Measurements from ENCODE around the gene RYR1. TPM values are rescaled to one million over a fixed set of nuclear protein-coding genes. Genes with fewer than 3 reads are reported as not detected.

RYR1 gene
- total and polyA plus RNA-seq, 2 of the 8 experiments (the other 6 are each of a cell fraction or from before 2014, with no cell fraction given): 5.8 to 11.8 TPM

- H3K79me1 ChIP-seq (ENCODE audit: low read depth, low read length): no peaks in the 10 kb centered on the region
- no peak overlapping the region for H3K23ac ChIP-seq (ENCODE audit: insufficient read length)
- no peaks in the 10 kb centered on the region for H3K27me3 ChIP-seq (replicated peaks in 1 of 4; ENCODE audit: control insufficient read depth in 3 of 4, extremely low read depth in 1 of 4, insufficient read depth in 3 of 4, low read length in 3 of 4)
- TF ChIP-seq NANOG (IDR thresholded peaks at IDR 0.05; ENCODE audit: insufficient read depth, low read depth, low read length, poor library complexity, severe bottlenecking): no peak
- no peak for TF ChIP-seq TAF7 (optimal IDR thresholded peaks at IDR 0.05; ENCODE audit: borderline replicate concordance, low read depth, low read length)
- no peak for TF ChIP-seq JUND (IDR thresholded peaks at IDR 0.05; ENCODE audit: low read length)
- TF ChIP-seq POLR2A (IDR thresholded peaks at IDR 0.05; ENCODE audit: control extremely low read depth in 1 of 2, low read depth in 2 of 2, low read length in 2 of 2): no peak
- H2BK120ac ChIP-seq (replicated peaks; ENCODE audit: low read depth, low read length): no peak overlapping the region
- no peak overlapping the region for H3K56ac ChIP-seq (replicated peaks; ENCODE audit: insufficient read length, low read depth, low read length)
- FAIRE-seq: no peak
- no peak overlapping the region for H3K4me2 ChIP-seq (ENCODE audit: insufficient read depth in 1 of 2, low read depth in 2 of 2, low read length in 2 of 2)
- no peak overlapping the region for H2BK20ac ChIP-seq (ENCODE audit: low read length)
- no peaks in the 10 kb centered on the region for H3K9me3 ChIP-seq (ENCODE audit: insufficient read depth in 2 of 2, low read depth in 1 of 2, low read length in 1 of 2)
- no peak overlapping the region for H2BK5ac ChIP-seq (ENCODE audit: low read depth, low read length)
- no peak overlapping the region for H3K4ac ChIP-seq (replicated peaks; ENCODE audit: insufficient read length, low read depth, low read length)
- H3K79me2 ChIP-seq (ENCODE audit: control insufficient read depth in 1 of 2, insufficient read depth in 2 of 2, low read length in 2 of 2): no peaks in the 10 kb centered on the region
- no peak overlapping the region for H4K91ac ChIP-seq (replicated peaks; ENCODE audit: insufficient read length, low read length)
- no peak for DNase-seq (ENCODE audit: low read depth in 1 of 2, low spot score in 2 of 2)
- no peak overlapping the region for H2BK15ac ChIP-seq (ENCODE audit: low read length)
- H2AK5ac ChIP-seq (ENCODE audit: low read depth, low read length): no peak overlapping the region
- H2AFZ ChIP-seq (ENCODE audit: low read length): no peak overlapping the region
- no peaks in the 10 kb centered on the region for H3K36me3 ChIP-seq (ENCODE audit: control insufficient read depth in 2 of 4, insufficient read depth in 4 of 4, low read length in 3 of 4)
- H3K4me1 ChIP-seq (replicated peaks in 1 of 4; ENCODE audit: control insufficient read depth in 3 of 4, insufficient read depth in 4 of 4, low read length in 3 of 4): no peaks in the 10 kb centered on the region
- no peak overlapping the region for H3K4me3 ChIP-seq (ENCODE audit: extremely low read depth in 1 of 4, insufficient read depth in 2 of 4, low read depth in 3 of 4, low read length in 4 of 4)
- no peak overlapping the region for H4K5ac ChIP-seq (ENCODE audit: insufficient read length, low read depth, low read length)
- H2BK12ac ChIP-seq (ENCODE audit: low read depth, low read length): no peak overlapping the region
- POLR2A ChIA-PET (ENCODE audit: partially characterized antibody): no interaction called here
- no peaks in the 10 kb centered on the region for H4K20me1 ChIP-seq (replicated peaks in 1 of 2; ENCODE audit: control insufficient read depth in 1 of 2, insufficient read depth in 2 of 2, low read length in 2 of 2)
- H4K8ac ChIP-seq (ENCODE audit: extremely low read depth, insufficient read depth, low read length): no peak overlapping the region
- H3K27ac ChIP-seq (ENCODE audit: low read depth, low read length): no peak overlapping the region
- H3K14ac ChIP-seq (ENCODE audit: insufficient read length): no peak overlapping the region
- H3K18ac ChIP-seq (ENCODE audit: extremely low read depth, low read length): no peak overlapping the region
- CTCF ChIA-PET (ENCODE audit: partially characterized antibody): interaction anchor here (0.7 to 1.8 kb wide), 2 partner anchors 43 to 298 kb away, joined by 4 to 5 read pairs; no protein-coding TSS in a partner anchor
- no peak overlapping the region for H3K9ac ChIP-seq (replicated peaks in 1 of 4; ENCODE audit: extremely low read depth in 1 of 4, low read depth in 3 of 4, low read length in 3 of 4)
- no peaks in the 10 kb centered on the region for H3K23me2 ChIP-seq (ENCODE audit: low read depth, low read length)
- 97% methylated on average over 6 of the region's 8 CpGs; no CpG with 5 or more reads in 1 of the 2 experiments for WGBS, 2 experiments (ENCODE audit: extremely low coverage in 1 of 2, insufficient coverage in 1 of 2, insufficient read length in 1 of 2, insufficient replicate concordance in 2 of 2, low coverage in 1 of 2, low lambda C conversion rate in 2 of 2, missing lambda C conversion rate in 1 of 2)
Observed at GRCh38 chr19:38555200-38555599, 121.7 kb downstream of the RYR1 start.
